ENCODE data around the gene AK3.

GRCh38 chr9:4721736-4722135 lies 19.3 kb downstream of the AK3 start:
- no peak for TF ChIP-seq CTCF (IDR thresholded peaks at IDR 0.05)
- TF ChIP-seq POLR2A (IDR thresholded peaks at IDR 0.05) = no peak
- no peak for TF ChIP-seq POLR2AphosphoS5 (IDR thresholded peaks at IDR 0.05)

Measured in breast epithelium (tissue), 3 donors.